GM20000 (cell line): ENCODE results near the gene OOSP4A.

Source experiments
- DNase-seq: peaks from one replicate; pipeline ENCODE4 v3.0.0; 2012; ENCODE audit warnings: low spot score
- CTCF ChIP-seq: IDR thresholded peaks from 2 replicates; pipeline ENCODE4 v1.5.1; 2012; ENCODE audit warnings: mild to moderate bottlenecking, control low read depth; ENCODE audit errors: extremely low read depth, missing control alignments

OOSP4A gene

GRCh38 chr11:59939482-59939881 is 24.4 kb upstream of the OOSP4A start:
- no peak for DNase-seq
- TF ChIP-seq CTCF = no peak

GRCh38 chr11:59941091-59941490 is 22.7 kb upstream of the OOSP4A start:
- no peak for TF ChIP-seq CTCF
- DNase-seq = no peak

- DNase-seq = no peak
- TF ChIP-seq CTCF = no peak
Observed at GRCh38 chr11:59943997-59944714, 19.7 kb upstream of the OOSP4A start.

GRCh38 chr11:59944720-59945119 is 19.1 kb upstream of the OOSP4A start:
- no peak for TF ChIP-seq CTCF
- DNase-seq = no peak

GRCh38 chr11:59953463-59954218 is 10.2 kb upstream of the OOSP4A start:
- DNase-seq = no peak
- TF ChIP-seq CTCF = no peak

- no peak for DNase-seq
- no peak for TF ChIP-seq CTCF
Observed at GRCh38 chr11:59954219-59954847, 9.5 kb upstream of the OOSP4A start.

- TF ChIP-seq CTCF = no peak
- DNase-seq = no peak
Observed at GRCh38 chr11:59957094-59957493, 6.7 kb upstream of the OOSP4A start.
